Body of pancreas (tissue), 4 donors: ENCODE data around the gene PRR14.

Experiments used
- CTCF ChIP-seq, 7 experiments: fragments of 450-650 bp in 4 of 7; fragments of 200-600 bp in 3 of 7; sonication (generic) in 3 of 7; IDR thresholded peaks; one replicate each; pipeline ENCODE4 v1.5.1; 2016 to 2019; ENCODE audit warnings: antibody characterized with exemption in 7 of 7
- POLR2A ChIP-seq, 3 donors: fragments of 450-650 bp; IDR thresholded peaks; one replicate each; pipeline ENCODE4 v1.6.1; 2016; ENCODE audit warnings: antibody characterized with exemption in 3 of 3, mild to moderate bottlenecking in 2 of 3

GRCh38 chr16:30669026-30669902 is 18.5 kb downstream of the PRR14 start:
- no peak for TF ChIP-seq CTCF (IDR thresholded peaks at IDR 0.05)
- TF ChIP-seq POLR2A (IDR thresholded peaks at IDR 0.05): no peak
